ENCODE data around the gene DDX56. TPM values are rescaled to one million over a fixed set of nuclear protein-coding genes. Genes with fewer than 3 reads are reported as not detected.

The DDX56 gene
- total and polyA plus RNA-seq, 2 of the 13 experiments (the other 11 are each of a cell fraction or from before 2014, with no cell fraction given), result 82.6 to 120 TPM

DNA sequence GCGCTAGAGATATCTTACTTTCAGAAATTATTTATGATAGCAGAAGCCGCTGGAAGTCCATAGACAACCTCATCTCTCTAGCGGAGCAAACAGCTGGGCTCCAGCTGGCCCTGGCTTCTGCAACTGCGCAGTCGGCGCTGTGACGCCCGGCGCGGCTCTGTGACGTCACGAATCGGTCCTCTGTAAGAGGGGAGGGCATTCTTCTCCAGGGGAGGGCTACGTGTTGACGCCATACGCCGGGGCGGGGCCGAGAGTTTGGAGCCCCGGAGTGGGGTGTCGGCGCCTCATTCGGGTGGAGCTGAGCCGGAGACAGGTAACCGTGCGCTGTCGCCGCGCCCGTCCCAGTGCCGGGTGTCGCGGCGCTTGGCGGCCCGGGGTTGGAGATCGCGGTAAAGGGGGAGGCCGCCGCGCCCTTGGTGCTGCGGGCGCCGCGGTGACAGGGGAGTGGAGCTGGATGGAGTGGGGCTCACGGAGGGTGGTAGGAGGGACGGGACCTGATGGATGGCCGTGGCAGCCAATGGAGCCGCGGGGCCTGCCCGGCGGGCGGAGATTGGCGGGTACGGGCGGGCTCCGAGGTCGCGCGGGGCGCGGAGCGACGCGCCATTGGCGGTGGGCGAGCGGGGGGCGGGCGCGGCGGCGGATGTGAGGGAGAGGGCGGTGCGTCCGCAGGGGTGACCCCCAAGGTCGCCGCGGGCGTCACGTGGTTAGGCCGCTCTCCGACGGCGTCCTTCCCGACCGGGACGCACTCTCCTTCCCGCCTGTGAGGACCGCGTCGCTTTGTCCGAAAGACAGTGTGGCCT lies 32.8 kb upstream of the DDX56 start, which contains the start of gene OGDH (continued):
- TF ChIP-seq KAT2B (IDR thresholded peaks at IDR 0.05; ENCODE audit: borderline replicate concordance, low read depth, low read length), result no peak
- TF ChIP-seq SSRP1 (CRISPR knock-in tag; IDR thresholded peaks at IDR 0.05), result no peak
- no peak; the same call in 1 of the 2 replicates for TF ChIP-seq ZNF160 (CRISPR knock-in tag; IDR thresholded peaks at IDR 0.05)
- TF ChIP-seq ATF7 (IDR thresholded peaks at IDR 0.05), result peak; percentile 91
- TF ChIP-seq ATF7 (CRISPR knock-in tag; IDR thresholded peaks at IDR 0.05), result peak; percentile 79; the same call in 1 of the 2 replicates
- TF ChIP-seq FOXJ3 (CRISPR knock-in tag; IDR thresholded peaks at IDR 0.05; ENCODE audit: borderline replicate concordance), result no peak
- TF ChIP-seq TGIF2 (CRISPR knock-in tag; IDR thresholded peaks at IDR 0.05), result peak; percentile 94
- TF ChIP-seq, protein P1, sequence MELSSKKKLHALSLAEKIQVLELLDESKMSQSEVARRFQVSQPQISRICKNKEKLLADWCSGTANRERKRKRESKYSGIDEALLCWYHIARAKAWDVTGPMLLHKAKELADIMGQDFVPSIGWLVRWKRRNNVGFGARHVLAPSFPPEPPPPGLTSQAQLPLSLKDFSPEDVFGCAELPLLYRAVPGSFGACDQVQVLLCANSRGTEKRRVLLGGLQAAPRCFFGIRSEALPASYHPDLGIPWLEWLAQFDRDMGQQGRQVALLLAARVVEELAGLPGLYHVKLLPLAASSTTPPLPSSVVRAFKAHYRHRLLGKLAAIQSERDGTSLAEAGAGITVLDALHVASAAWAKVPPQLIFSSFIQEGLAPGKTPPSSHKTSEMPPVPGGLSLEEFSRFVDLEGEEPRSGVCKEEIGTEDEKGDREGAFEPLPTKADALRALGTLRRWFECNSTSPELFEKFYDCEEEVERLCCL (CRISPR knock-in tag; IDR thresholded peaks at IDR 0.05; ENCODE audit: borderline replicate concordance), result no peak
- TF ChIP-seq SKI (IDR thresholded peaks at IDR 0.05; ENCODE audit: partially characterized antibody), result no peak
- TF ChIP-seq PBX2 (CRISPR knock-in tag; IDR thresholded peaks at IDR 0.05), result peak; percentile 91
- no peak for TF ChIP-seq TAF15 (IDR thresholded peaks at IDR 0.05; ENCODE audit: low read depth, low read length, poor library complexity, severe bottlenecking)
- TF ChIP-seq ZMYM3 (CRISPR knock-in tag; IDR thresholded peaks at IDR 0.05), result no peak
- TF ChIP-seq TBL1XR1 (IDR thresholded peaks at IDR 0.05; ENCODE audit: borderline replicate concordance, low read length, partially characterized antibody), result peak; percentile 58
- peak; percentile 50 for TF ChIP-seq MEIS2 (CRISPR knock-in tag; IDR thresholded peaks at IDR 0.05)
- no peak for TF ChIP-seq SNAPC5 (CRISPR knock-in tag; IDR thresholded peaks at IDR 0.05; ENCODE audit: borderline replicate concordance)
- TF ChIP-seq ELF1 (CRISPR knock-in tag; IDR thresholded peaks at IDR 0.05), result peak; percentile 37; the same call in 1 of the 2 replicates
- TF ChIP-seq, protein P2, sequence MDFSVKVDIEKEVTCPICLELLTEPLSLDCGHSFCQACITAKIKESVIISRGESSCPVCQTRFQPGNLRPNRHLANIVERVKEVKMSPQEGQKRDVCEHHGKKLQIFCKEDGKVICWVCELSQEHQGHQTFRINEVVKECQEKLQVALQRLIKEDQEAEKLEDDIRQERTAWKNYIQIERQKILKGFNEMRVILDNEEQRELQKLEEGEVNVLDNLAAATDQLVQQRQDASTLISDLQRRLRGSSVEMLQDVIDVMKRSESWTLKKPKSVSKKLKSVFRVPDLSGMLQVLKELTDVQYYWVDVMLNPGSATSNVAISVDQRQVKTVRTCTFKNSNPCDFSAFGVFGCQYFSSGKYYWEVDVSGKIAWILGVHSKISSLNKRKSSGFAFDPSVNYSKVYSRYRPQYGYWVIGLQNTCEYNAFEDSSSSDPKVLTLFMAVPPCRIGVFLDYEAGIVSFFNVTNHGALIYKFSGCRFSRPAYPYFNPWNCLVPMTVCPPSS (IDR thresholded peaks at IDR 0.05), result no peak
- TF ChIP-seq FIP1L1 (IDR thresholded peaks at IDR 0.05; ENCODE audit: borderline replicate concordance, insufficient read depth, low read depth, low read length), result no peak
- TF ChIP-seq ZNF567 (CRISPR knock-in tag; IDR thresholded peaks at IDR 0.05; ENCODE audit: borderline replicate concordance), result peak; percentile 94; the same call in 1 of the 2 replicates
- no peak for TF ChIP-seq NPAS2 (CRISPR knock-in tag; IDR thresholded peaks at IDR 0.05; ENCODE audit: borderline replicate concordance)
- TF ChIP-seq ZNF451 (CRISPR knock-in tag; IDR thresholded peaks at IDR 0.05), result no peak
- TF ChIP-seq ESRRA (CRISPR knock-in tag; IDR thresholded peaks at IDR 0.05; ENCODE audit: low read depth), result peak; percentile 96
- no peak; the same call in 1 of the 2 replicates for TF ChIP-seq ZNF839 (CRISPR knock-in tag; IDR thresholded peaks at IDR 0.05; ENCODE audit: borderline replicate concordance)
- TF ChIP-seq ZNF225 (CRISPR knock-in tag; IDR thresholded peaks at IDR 0.05), result no peak
- peak; percentile 64; the same call in 1 of the 2 replicates for TF ChIP-seq ZNF619 (CRISPR knock-in tag; IDR thresholded peaks at IDR 0.05)
- peak; percentile 93 for TF ChIP-seq KAT8 (CRISPR knock-in tag; IDR thresholded peaks at IDR 0.05)
- TF ChIP-seq ZNF337 (CRISPR knock-in tag; IDR thresholded peaks at IDR 0.05; ENCODE audit: borderline replicate concordance, low read depth), result no peak

Measured in HepG2 (cell line).